Measurements from ENCODE around the gene KIAA0586. TPM values are rescaled to one million over a fixed set of nuclear protein-coding genes. Genes with fewer than 3 reads are reported as not detected.

KIAA0586 gene
- total and polyA plus RNA-seq, 10 of the 15 experiments (the other 5 are each of a cell fraction or from before 2014, with no cell fraction given), result 7.1 to 27.6 (median 19.1) TPM

DNA sequence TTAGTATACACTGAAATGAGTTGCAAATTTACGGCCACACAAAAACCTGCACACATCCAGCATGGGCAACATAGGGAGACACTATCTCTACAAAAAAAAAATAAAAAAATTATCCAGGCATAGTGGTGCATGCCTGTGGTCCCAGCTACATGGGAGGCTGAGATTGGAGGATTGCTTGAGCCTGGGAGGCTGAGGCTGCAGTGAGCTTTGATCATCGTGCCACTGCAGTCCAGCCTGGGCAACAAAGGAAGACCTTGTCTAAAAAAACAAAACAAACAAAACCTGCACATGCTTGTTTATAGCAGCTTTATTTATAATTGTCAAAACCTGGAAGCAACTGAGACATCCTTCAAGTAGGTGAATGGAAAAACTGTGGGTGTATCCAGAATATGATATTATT lies 36.7 kb upstream of the KIAA0586 start:
- ChIA-PET CTCF (interaction anchor here (1.4 kb wide), 1 partner anchor 10 kb away, joined by 3 read pairs; no protein-coding TSS in a partner anchor), SMC1A (ENCODE audit: uncharacterized antibody, unreplicated experiment) (no interaction called here), POLR2A (no interaction called here), RAD21 (ENCODE audit: unreplicated experiment) (no interaction called here)
- Histone ChIP-seq H2AFZ (ENCODE audit: control insufficient read depth, low read depth, low read length) (no peak overlapping the region), H3K27ac (ENCODE audit: control insufficient read depth, insufficient read depth) (no peak overlapping the region), H3K27me3 (replicated peaks in 1 of 2; ENCODE audit: control insufficient read depth in 2 of 2, insufficient read depth in 2 of 2, low read length in 1 of 2) (no peaks in the 10 kb centered on the region), H3K4me3 (no peak overlapping the region), H3K4me2 (ENCODE audit: control insufficient read depth, insufficient read depth) (no peak overlapping the region), H3K79me2 (ENCODE audit: control insufficient read depth, insufficient read depth, low read length) (no peaks in the 10 kb centered on the region), H3K9ac (ENCODE audit: control insufficient read depth, insufficient read depth, low read length) (no peak overlapping the region), H3K36me3 (ENCODE audit: control insufficient read depth in 2 of 2, insufficient read depth in 2 of 2, low read length in 1 of 2) (no peaks in the 10 kb centered on the region), H4K20me1 (ENCODE audit: control insufficient read depth, insufficient read depth) (no peaks in the 10 kb centered on the region), H3K9me3 (replicated peaks; ENCODE audit: control insufficient read depth, insufficient read depth, low read length) (no peaks in the 10 kb centered on the region), H3K4me1 (ENCODE audit: control insufficient read depth, insufficient read depth, low read length) (peaks cover 4% of the 10 kb centered on the region; the same call in 1 of the 2 replicates)
- ATAC-seq (no peak), DNase-seq (ENCODE audit: low read depth, low spot score) (no peak), FAIRE-seq (no peak)
- no TSS peak for BruUV-seq (replicated peaks)
- 89% methylated on average over 2 of the region's 2 CpGs for WGBS (ENCODE audit: insufficient coverage, insufficient replicate concordance, low lambda C conversion rate, missing lambda C conversion rate)
- TF ChIP-seq GATAD2B (conservative IDR thresholded peaks at IDR 0.05; ENCODE audit: low read depth), result no peak
- TF ChIP-seq, protein P1, sequence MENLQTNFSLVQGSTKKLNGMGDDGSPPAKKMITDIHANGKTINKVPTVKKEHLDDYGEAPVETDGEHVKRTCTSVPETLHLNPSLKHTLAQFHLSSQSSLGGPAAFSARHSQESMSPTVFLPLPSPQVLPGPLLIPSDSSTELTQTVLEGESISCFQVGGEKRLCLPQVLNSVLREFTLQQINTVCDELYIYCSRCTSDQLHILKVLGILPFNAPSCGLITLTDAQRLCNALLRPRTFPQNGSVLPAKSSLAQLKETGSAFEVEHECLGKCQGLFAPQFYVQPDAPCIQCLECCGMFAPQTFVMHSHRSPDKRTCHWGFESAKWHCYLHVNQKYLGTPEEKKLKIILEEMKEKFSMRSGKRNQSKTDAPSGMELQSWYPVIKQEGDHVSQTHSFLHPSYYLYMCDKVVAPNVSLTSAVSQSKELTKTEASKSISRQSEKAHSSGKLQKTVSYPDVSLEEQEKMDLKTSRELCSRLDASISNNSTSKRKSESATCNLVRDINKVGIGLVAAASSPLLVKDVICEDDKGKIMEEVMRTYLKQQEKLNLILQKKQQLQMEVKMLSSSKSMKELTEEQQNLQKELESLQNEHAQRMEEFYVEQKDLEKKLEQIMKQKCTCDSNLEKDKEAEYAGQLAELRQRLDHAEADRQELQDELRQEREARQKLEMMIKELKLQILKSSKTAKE (IDR thresholded peaks at IDR 0.05; ENCODE audit: low read depth, poor library complexity, severe bottlenecking), result no peak
- TF ChIP-seq HDAC6 (IDR thresholded peaks at IDR 0.05; ENCODE audit: unreplicated experiment), result no peak
- TF ChIP-seq SIX5 (IDR thresholded peaks at IDR 0.05; ENCODE audit: low read depth, low read length, severe bottlenecking), result no peak
- TF ChIP-seq, protein P2, sequence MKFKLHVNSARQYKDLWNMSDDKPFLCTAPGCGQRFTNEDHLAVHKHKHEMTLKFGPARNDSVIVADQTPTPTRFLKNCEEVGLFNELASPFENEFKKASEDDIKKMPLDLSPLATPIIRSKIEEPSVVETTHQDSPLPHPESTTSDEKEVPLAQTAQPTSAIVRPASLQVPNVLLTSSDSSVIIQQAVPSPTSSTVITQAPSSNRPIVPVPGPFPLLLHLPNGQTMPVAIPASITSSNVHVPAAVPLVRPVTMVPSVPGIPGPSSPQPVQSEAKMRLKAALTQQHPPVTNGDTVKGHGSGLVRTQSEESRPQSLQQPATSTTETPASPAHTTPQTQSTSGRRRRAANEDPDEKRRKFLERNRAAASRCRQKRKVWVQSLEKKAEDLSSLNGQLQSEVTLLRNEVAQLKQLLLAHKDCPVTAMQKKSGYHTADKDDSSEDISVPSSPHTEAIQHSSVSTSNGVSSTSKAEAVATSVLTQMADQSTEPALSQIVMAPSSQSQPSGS (IDR thresholded peaks at IDR 0.05; ENCODE audit: low read length), result no peak
- TF ChIP-seq NFXL1 (IDR thresholded peaks at IDR 0.05; ENCODE audit: borderline replicate concordance), result no peak
- no peak for TF ChIP-seq ZNF622 (IDR thresholded peaks at IDR 0.05)
- no peak for TF ChIP-seq RELA (IDR thresholded peaks at IDR 0.05; ENCODE audit: borderline replicate concordance, partially characterized antibody)
- no peak for TF ChIP-seq SUPT20H (IDR thresholded peaks at IDR 0.05; ENCODE audit: borderline replicate concordance, control insufficient read depth, low read depth, low read length)
- no peak for TF ChIP-seq TCF3 (IDR thresholded peaks at IDR 0.05; ENCODE audit: borderline replicate concordance, insufficient read depth, low read depth, low read length)
- TF ChIP-seq PAX8 (IDR thresholded peaks at IDR 0.05), result no peak
- TF ChIP-seq, protein P3, sequence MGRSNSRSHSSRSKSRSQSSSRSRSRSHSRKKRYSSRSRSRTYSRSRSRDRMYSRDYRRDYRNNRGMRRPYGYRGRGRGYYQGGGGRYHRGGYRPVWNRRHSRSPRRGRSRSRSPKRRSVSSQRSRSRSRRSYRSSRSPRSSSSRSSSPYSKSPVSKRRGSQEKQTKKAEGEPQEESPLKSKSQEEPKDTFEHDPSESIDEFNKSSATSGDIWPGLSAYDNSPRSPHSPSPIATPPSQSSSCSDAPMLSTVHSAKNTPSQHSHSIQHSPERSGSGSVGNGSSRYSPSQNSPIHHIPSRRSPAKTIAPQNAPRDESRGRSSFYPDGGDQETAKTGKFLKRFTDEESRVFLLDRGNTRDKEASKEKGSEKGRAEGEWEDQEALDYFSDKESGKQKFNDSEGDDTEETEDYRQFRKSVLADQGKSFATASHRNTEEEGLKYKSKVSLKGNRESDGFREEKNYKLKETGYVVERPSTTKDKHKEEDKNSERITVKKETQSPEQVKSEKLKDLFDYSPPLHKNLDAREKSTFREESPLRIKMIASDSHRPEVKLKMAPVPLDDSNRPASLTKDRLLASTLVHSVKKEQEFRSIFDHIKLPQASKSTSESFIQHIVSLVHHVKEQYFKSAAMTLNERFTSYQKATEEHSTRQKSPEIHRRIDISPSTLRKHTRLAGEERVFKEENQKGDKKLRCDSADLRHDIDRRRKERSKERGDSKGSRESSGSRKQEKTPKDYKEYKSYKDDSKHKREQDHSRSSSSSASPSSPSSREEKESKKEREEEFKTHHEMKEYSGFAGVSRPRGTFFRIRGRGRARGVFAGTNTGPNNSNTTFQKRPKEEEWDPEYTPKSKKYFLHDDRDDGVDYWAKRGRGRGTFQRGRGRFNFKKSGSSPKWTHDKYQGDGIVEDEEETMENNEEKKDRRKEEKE (IDR thresholded peaks at IDR 0.05), result no peak
- TF ChIP-seq JUND (IDR thresholded peaks at IDR 0.05; ENCODE audit: low read depth, low read length), result no peak
- in situ Hi-C loops (cut with MboI) (no loop called here), intact Hi-C loops (cut with micrococcal nuclease; ENCODE audit: unreplicated experiment) (no loop called here)

Data from GM12878 (cell line).